NCI-H526 (cell line): ENCODE measurements around the gene HSF5.
"Not testable (repeated sequence)": the region's sequence is repeated elsewhere in the genome, so short reads cannot be mapped to it uniquely, and the experiment has no call there.

Experiments
- DNase-seq, 2 experiments: peaks; one replicate each; lab custom pipeline; 2025; lab: John Stamatoyannopoulos, UW

HSF5 gene

DNA sequence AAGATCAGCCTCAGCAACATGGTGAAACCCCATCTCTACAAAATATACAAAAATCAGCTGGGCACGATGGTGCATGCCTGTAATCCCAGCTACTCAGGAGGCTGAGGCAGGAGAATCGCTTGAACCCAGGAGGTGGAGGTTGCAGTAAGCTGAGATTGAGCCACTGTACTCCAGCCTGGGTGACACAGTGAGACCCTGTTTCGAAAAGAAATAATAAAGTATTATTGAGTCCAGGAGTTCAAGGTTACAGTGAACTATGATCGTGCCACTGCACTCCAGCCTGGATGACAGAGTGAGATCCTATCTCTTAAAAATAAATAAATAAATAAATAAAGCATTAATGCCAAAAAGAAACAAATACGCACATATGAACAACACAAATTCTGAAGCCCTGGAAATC, 6.4 kb downstream of the HSF5 start:
- DNase-seq = not testable (repeated sequence)

DNA sequence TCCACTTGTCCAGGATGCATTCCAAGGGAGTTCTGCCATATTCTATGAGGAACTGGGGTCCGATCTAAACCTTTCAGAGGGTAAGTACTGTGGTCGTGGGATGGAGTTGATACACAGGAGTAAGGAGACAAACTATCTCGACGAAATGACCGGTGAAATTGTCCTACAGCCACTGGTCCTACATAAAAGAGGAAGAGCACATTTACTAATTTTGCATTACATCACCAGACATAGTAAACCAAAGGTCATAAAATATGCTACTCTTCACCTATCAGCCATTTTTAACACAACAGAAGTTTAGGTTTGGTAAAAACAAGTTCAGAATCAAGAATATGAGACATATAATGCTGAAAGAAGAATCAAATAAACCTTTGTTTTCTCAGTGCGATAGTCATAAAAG, 8.1 kb downstream of the HSF5 start:
- no peak for DNase-seq

DNA sequence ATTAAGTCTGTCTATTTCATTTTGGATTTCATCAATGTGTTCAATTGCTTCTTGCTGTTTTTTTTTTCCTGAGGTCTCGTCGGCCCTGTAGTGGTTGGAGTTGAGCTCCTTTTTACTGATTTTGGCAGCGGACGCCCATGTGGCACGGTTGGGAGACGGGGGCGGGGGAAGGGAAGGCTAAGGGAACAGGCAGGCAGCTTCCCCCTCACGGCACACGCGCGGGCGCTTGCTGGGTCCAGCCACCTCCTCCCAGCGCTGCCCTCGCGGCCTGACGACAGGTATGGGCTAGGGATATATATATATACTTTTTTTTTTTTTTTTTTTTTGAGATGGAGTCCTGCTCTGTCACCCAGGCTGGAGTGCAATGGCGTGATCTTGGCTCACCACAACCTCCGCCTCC, 11.4 kb downstream of the HSF5 start:
- no peak for DNase-seq

DNA sequence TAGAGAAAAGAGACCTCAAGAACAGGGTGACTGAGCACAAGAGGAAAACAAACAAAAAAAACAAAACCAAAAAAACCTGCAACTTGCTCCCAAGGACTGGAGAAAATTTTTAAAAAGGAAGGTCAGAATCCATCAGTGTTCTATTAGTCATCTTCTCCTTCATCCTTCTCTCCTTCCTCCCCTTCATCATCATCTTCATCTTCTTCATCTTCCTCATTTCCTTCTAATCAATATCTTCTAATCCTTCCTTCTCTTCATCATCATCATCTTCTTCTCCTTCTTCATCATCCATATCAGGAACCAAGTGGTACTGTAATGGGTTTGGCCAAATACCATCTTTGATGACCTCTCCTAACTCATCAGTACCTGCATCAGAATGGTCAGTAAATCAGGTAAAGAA, 12.2 kb downstream of the HSF5 start:
- DNase-seq = no peak

DNA sequence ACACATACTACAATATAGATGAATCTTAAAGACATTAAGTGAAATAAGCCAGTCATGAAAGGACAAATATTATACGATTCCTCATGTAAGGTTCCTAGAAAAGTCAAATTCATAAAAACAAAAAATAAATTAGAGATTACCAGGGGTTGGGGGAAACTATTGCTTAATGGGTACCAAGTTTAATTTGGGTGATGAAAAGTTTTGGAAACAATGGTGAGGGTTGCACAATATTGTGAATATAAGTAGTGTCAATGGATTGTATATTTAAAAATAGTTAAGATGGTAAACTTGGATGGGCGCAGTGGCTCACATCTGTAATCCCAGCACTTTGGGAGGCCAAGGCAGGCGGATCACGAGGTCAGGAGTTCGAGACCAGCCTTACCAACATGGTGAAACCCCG, 17.9 kb downstream of the HSF5 start:
- DNase-seq = no peak

GRCh38 chr17:58468944-58469343, 19.3 kb downstream of the HSF5 start:
- no peak for DNase-seq

GRCh38 chr17:58455491-58455890, 32.7 kb downstream of the HSF5 start:
- no peak for DNase-seq

- no peak for DNase-seq
Measured at GRCh38 chr17:58452738-58453137, 35.5 kb downstream of the HSF5 start.

DNA sequence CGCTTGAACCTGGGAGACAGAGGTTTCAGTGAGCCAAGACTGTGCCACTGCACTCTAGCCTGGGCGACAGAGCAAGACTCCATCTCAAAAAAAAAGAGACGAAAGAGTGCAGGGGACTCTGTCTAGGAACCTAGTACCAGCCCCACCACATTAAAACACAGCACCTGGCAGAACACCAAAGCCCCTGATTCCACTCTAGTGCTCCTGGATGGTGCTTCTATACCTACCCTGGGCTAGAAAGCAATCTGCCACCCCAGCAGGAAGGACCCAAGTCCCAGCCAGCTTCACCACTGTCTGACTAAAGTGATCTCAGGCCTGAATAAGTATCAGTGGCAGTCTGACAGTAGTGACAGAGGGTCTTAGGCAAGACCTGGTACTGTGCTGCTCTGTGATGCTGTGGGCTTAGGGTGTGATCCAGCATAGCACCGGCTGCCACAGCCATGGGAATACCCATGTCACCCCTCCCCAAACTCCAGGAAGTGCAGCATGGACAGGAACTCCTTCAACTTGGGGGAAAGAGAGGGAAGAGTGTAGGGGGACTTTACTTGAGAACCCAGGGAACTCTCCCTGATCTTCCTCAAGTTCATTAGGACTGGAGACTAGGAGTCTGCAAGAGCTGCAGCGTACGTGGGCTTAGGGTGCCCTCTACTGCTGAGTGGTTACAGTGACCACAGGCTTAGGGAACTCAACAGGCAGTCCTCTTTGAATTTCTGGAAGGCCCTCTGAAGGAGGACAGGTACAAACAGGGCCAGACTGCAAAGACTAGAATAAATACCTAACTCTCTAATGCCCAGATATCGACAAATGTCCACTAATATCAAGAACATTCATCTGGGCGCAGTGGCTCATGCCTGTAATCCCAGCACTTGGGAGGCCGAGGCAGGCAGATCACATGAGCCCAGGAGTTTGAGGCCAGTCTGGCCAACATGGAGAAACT, 40.9 kb downstream of the HSF5 start:
- DNase-seq = peak; percentile 80 to 90

- DNase-seq = no peak
Measured at GRCh38 chr17:58446086-58446485, 42.1 kb downstream of the HSF5 start.

DNA sequence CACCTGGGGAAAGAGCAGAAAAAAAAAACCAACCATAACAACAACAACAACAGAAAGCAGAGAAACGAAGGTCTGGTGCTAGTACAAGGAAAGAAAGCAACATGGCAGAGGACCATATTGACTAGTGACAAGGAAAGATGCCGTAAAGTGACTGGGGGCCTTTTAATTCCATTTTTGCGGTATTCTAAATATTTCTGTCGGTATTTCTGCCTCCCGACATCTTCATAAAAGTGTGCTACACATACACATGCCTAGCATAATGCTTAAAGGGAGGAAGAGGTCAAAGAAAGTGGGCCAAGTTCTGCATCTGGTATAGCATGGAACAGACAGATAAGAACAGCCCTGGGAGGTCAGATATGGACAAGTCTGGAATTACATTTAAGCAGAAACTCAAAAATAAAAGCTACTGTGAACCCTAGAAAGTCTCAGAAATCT, 51.4 kb downstream of the HSF5 start:
- DNase-seq = no peak

- DNase-seq = no peak
Measured at GRCh38 chr17:58436245-58436644, 52.0 kb downstream of the HSF5 start.

- no peak for DNase-seq
Measured at GRCh38 chr17:58432806-58433573, 55.2 kb downstream of the HSF5 start.

GRCh38 chr17:58427807-58428206, 60.4 kb downstream of the HSF5 start:
- no peak for DNase-seq

DNA sequence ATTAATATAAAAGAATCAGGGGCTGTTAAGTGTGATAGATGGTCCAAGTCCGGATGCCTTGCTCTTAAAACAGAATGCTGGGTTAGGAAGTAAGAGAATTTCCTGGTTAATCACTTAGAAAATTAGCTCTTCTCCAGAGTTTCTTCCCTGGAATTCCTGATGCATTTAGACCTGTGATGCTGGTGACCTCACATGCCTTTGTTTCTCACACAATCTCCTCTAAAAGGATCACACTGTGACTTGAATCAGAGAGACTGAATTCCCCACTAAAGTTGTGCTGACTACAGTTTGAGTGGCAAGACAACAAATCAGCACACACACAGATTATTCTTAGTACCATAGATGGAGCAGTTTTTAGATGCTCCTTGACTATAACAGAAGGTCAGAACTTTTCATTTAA, 66.5 kb downstream of the HSF5 start:
- DNase-seq = no peak

GRCh38 chr17:58420827-58421226, 67.4 kb downstream of the HSF5 start:
- no peak for DNase-seq

GRCh38 chr17:58417300-58418092, 70.7 kb downstream of the HSF5 start, which contains the start of gene RNF43:
Gene RNF43 (minus strand): TSS chr17:58417534. CDS start chr17:58415577, 1,957 bp downstream.
- peak; percentile 99 to 100 for DNase-seq

DNA sequence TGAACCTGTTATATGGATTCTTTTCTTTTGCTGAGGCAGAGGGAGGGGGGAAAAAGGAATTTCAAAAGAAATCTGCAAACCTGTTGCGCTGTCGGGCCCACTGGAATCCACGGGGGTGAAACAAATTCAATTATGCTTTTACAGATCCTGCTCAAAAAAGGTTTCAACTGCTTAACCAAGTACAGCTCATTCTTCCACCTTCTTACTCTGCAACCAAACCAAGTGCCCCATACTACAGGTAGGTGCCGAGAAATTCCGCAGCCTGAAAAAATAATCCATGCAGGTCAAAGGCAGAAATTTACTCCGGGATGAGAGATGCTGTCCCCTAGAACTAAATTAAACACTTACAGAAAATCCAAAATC, 71.3 kb downstream of the HSF5 start:
- peak; percentile 33 to 39 for DNase-seq

DNA sequence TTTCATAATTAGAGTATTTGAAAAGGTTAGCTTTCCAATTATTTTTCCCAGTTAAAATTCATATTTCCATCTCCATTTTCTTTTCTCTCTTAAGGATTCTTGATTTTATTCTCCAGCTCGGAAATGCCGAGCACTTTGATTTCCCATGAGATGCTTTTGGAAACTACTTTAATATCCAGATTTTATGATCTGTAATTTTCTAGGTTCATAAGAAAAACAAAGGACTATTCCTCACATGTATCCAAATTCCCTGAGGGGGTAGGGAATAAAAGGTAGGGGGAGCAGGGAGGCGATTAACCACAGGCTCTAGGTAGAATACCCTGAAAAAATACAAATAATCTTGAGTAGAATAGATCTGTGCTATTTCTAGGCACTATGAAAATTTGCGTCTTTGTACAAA, 71.8 kb downstream of the HSF5 start:
- no peak for DNase-seq

DNA sequence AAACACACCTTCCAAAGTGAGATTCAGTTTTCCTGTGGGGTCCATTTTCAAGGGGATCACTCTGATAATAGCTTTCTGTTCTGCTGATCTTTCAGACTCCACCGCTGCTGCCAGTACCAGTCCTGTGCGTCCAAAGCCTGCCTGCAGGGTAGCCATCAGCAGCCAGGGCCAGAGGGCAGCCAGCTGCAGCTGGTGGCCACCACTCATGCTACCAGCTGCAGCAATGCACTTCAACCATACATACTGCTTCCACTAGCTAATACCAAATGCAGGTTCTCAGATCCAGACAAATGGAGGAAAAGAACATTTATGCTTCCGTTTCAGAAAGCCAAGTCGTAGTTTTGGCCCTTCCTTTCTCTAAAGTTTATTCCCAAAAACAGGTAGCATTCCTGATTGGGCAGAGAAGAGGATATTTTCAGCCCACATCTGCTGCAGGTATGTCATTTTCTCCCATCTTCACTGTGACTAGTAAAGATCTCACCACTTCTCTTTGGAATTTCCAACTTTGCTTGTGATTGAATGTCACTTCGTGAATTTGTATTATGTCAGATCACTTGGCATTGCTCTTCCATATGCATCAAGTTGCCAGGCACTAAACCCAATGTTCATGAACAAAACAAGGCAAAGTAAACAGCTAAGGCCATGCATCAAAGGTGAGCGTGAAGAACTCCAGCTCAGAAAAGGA, 72.7 kb downstream of the HSF5 start:
- peak; percentile 57 to 81 for DNase-seq

- DNase-seq = peak; percentile 78 to 85
Measured at GRCh38 chr17:58414596-58414997, 73.6 kb downstream of the HSF5 start.

DNA sequence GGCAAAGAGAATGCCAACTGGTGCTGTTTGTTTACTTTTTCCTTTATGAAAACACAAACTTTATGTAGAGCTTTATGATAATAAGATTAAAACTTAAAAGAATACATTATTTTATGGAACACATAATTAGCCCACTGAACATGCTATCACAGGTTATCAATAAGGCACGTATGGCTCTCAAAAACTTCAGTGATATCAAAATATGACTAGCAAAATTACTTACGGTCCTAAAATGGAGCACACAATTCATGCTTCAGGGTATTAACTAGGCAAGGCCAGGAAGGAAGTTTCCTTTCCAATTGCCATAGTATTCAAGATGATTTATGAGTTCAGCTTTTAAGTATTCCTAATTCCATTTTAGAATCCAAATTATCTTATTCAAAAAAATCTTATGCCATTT, 74.5 kb downstream of the HSF5 start:
- DNase-seq = peak; percentile 42 to 55
